HEK293T (cell line): ENCODE data around the gene LACTBL1.

Experiments used
- ARNT ChIP-seq: fragments of 450-650 bp; IDR thresholded peaks from 2 replicates; pipeline ENCODE4 v1.6.1; 2017; ENCODE audit warnings: mild to moderate bottlenecking
- BHLHE40 ChIP-seq: fragments of 450-650 bp; IDR thresholded peaks from 2 replicates; pipeline ENCODE4 v1.6.1; 2016; ENCODE audit warnings: mild to moderate bottlenecking, moderate library complexity, borderline replicate concordance
- CTBP1 ChIP-seq: fragments of 450-650 bp; IDR thresholded peaks from 2 replicates; pipeline ENCODE4 v1.6.1; 2016; ENCODE audit warnings: borderline replicate concordance
- ELF4 ChIP-seq: fragments of 450-650 bp; IDR thresholded peaks from 2 replicates; pipeline ENCODE4 v1.6.1; 2017; ENCODE audit warnings: antibody characterized with exemption
- FOXK2 ChIP-seq: fragments of 450-650 bp; IDR thresholded peaks from 2 replicates; pipeline ENCODE4 v1.6.1; 2016; ENCODE audit warnings: mild to moderate bottlenecking
- FOXM1 ChIP-seq: fragments of 450-650 bp; IDR thresholded peaks from 2 replicates; pipeline ENCODE4 v1.6.1; 2017; ENCODE audit warnings: mild to moderate bottlenecking, borderline replicate concordance
- PKNOX1 ChIP-seq: fragments of 450-650 bp; IDR thresholded peaks from 2 replicates; pipeline ENCODE4 v1.6.1; 2016
- SUZ12 ChIP-seq: fragments of 450-650 bp; IDR thresholded peaks from 2 replicates; pipeline ENCODE4 v1.6.1; 2016; ENCODE audit warnings: mild to moderate bottlenecking
- TARDBP ChIP-seq: fragments of 450-650 bp; IDR thresholded peaks from 2 replicates; pipeline ENCODE4 v1.6.1; 2016

GRCh38 chr1:22907528-22907927 is 65.1 kb downstream of the LACTBL1 start:
- no peak for TF ChIP-seq FOXM1
- TF ChIP-seq FOXK2 = no peak
- no peak for TF ChIP-seq ELF4
- TF ChIP-seq BHLHE40 = no peak
- TF ChIP-seq CTBP1 = no peak
- no peak for TF ChIP-seq ARNT
- no peak for TF ChIP-seq TARDBP
- no peak for TF ChIP-seq PKNOX1
- TF ChIP-seq SUZ12 = no peak
